Measurements from ENCODE around the gene DHRS7C. TPM values are rescaled to one million over a fixed set of nuclear protein-coding genes. Genes with fewer than 3 reads are reported as not detected.
A peak's percentile ranks its signal among the peaks of the same experiment; 100 is the strongest.

Gene DHRS7C
- total RNA-seq, 1 donor from 2014 or later = not detected

GRCh38 chr17:9726291-9726690, 65.1 kb downstream of the DHRS7C start:
- Histone ChIP-seq H2AFZ (ENCODE audit: low read depth, low read length) (no peak overlapping the region), H3K27me3 (ENCODE audit: insufficient read depth, low read length) (no peaks in the 10 kb centered on the region), H3K4me1 (ENCODE audit: insufficient read depth, low read length) (no peaks in the 10 kb centered on the region), H3K9me3 (ENCODE audit: insufficient read depth, low read depth, low read length) (no peaks in the 10 kb centered on the region), H3K27ac (ENCODE audit: low read depth, low read length) (no peak overlapping the region), H3K79me2 (ENCODE audit: insufficient read depth, low read length) (no peaks in the 10 kb centered on the region), H3K4me3 (ENCODE audit: insufficient read depth, low read depth, low read length) (no peak overlapping the region), H4K20me1 (ENCODE audit: insufficient read depth, low read length) (no peaks in the 10 kb centered on the region), H3K4me2 (ENCODE audit: low read length) (no peak overlapping the region), H3K9ac (ENCODE audit: low read length) (no peak overlapping the region), H3K36me3 (ENCODE audit: insufficient read depth, low read length) (no peaks in the 10 kb centered on the region)
- no peak for TF ChIP-seq CTCF (IDR thresholded peaks at IDR 0.05; ENCODE audit: insufficient read depth, low read depth, low read length)
- no peak for TF ChIP-seq EZH2 (IDR thresholded peaks at IDR 0.05; ENCODE audit: insufficient read depth, low read length)
- Mint-ChIP-seq H3K27ac (ENCODE audit: unreplicated experiment) (no peak overlapping the region), H3K36me3 (ENCODE audit: low read depth, unreplicated experiment) (peaks cover 8% of the 10 kb centered on the region), H3K4me3 (ENCODE audit: unreplicated experiment) (no peak overlapping the region), H3K9me3 (ENCODE audit: unreplicated experiment) (no peaks in the 10 kb centered on the region), H3K4me1 (ENCODE audit: low read depth, unreplicated experiment) (peaks cover 19% of the 10 kb centered on the region), H3K27me3 (ENCODE audit: low read depth, unreplicated experiment) (no peaks in the 10 kb centered on the region)
- DNase-seq (ENCODE audit: low read depth) (no peak), FAIRE-seq (no peak)

- H3K79me2 ChIP-seq (ENCODE audit: insufficient read depth, low read length) = no peaks in the 10 kb centered on the region
- TF ChIP-seq CTCF (IDR thresholded peaks at IDR 0.05; ENCODE audit: insufficient read depth, low read depth, low read length) = peak; percentile 19
- TF ChIP-seq EZH2 (IDR thresholded peaks at IDR 0.05; ENCODE audit: insufficient read depth, low read length) = no peak
- H2AFZ ChIP-seq (ENCODE audit: low read depth, low read length) = no peak overlapping the region
- no peaks in the 10 kb centered on the region for H3K9me3 Mint-ChIP-seq (ENCODE audit: unreplicated experiment)
- no peak overlapping the region for H3K27ac Mint-ChIP-seq (ENCODE audit: unreplicated experiment)
- H3K27ac ChIP-seq (ENCODE audit: low read depth, low read length) = no peak overlapping the region
- DNase-seq (ENCODE audit: low read depth) = peak; percentile 8
- no peaks in the 10 kb centered on the region for H3K27me3 Mint-ChIP-seq (ENCODE audit: low read depth, unreplicated experiment)
- peaks cover 17% of the 10 kb centered on the region for H3K4me1 Mint-ChIP-seq (ENCODE audit: low read depth, unreplicated experiment)
- H3K4me3 Mint-ChIP-seq (ENCODE audit: unreplicated experiment) = no peak overlapping the region
- H3K36me3 ChIP-seq (ENCODE audit: insufficient read depth, low read length) = no peaks in the 10 kb centered on the region
- H3K36me3 Mint-ChIP-seq (ENCODE audit: low read depth, unreplicated experiment) = peaks cover 4% of the 10 kb centered on the region
- H3K4me2 ChIP-seq (ENCODE audit: low read length) = no peak overlapping the region
- no peak overlapping the region for H3K9ac ChIP-seq (ENCODE audit: low read length)
- H4K20me1 ChIP-seq (ENCODE audit: insufficient read depth, low read length) = no peaks in the 10 kb centered on the region
- H3K27me3 ChIP-seq (ENCODE audit: insufficient read depth, low read length) = no peaks in the 10 kb centered on the region
- no peak overlapping the region for H3K4me3 ChIP-seq (ENCODE audit: insufficient read depth, low read depth, low read length)
- H3K9me3 ChIP-seq (ENCODE audit: insufficient read depth, low read depth, low read length) = no peaks in the 10 kb centered on the region
- no peaks in the 10 kb centered on the region for H3K4me1 ChIP-seq (ENCODE audit: insufficient read depth, low read length)
- no peak for FAIRE-seq
Observed at GRCh38 chr17:9725575-9725974, 65.8 kb downstream of the DHRS7C start.

Other genes with a start within 250 kb of the DHRS7C start
- 54.4 and 54.8 TPM in 2 replicates for gene STX8, start 215.8 kb downstream of the DHRS7C start, total RNA-seq
- not detected in 2 replicates for gene CFAP52, start 214.9 kb downstream of the DHRS7C start, total RNA-seq
- gene USP43, start 146.1 kb downstream of the DHRS7C start, total RNA-seq = 5.3 and 7.0 TPM in 2 replicates
- not detected in 2 replicates for gene GSG1L2, start 30.5 kb upstream of the DHRS7C start, total RNA-seq
- gene GLP2R, start 34.3 kb upstream of the DHRS7C start, total RNA-seq = 0.17 and 0.41 TPM in 2 replicates
- gene RCVRN, start 113.7 kb upstream of the DHRS7C start, total RNA-seq = not detected in 2 replicates

Measured in astrocyte (in vitro differentiated cells and primary cell).